SHP77 treated with DMSO at 0.1 percent for 48 hours (cell line): ENCODE results near the gene MYL4.
"Not testable (repeated sequence)": the region's sequence is repeated elsewhere in the genome, so short reads cannot be mapped to it uniquely, and the experiment has no call there.

Experiments used
- DNase-seq: peaks from one replicate; lab custom pipeline; 2025; lab: John Stamatoyannopoulos, UW

Gene MYL4

GRCh38 chr17:47208744-47209488, at the start of gene MYL4:
MYL4 (plus strand) TSS chr17:47209348; CDS start chr17:47209423, 75 bp downstream.
- no peak for DNase-seq

GRCh38 chr17:47162013-47162622, 47.0 kb upstream of the MYL4 start:
- DNase-seq: no peak

GRCh38 chr17:47164263-47164662, 44.9 kb upstream of the MYL4 start:
- DNase-seq: no peak

GRCh38 chr17:47165137-47165536, 44.0 kb upstream of the MYL4 start:
- no peak for DNase-seq

- not testable (repeated sequence) for DNase-seq
Measured at GRCh38 chr17:47166854-47167253, 42.3 kb upstream of the MYL4 start.

- not testable (repeated sequence) for DNase-seq
Measured at GRCh38 chr17:47168896-47169295, 40.3 kb upstream of the MYL4 start.

- DNase-seq: no peak
Measured at GRCh38 chr17:47170710-47171109, 38.4 kb upstream of the MYL4 start.

- no peak for DNase-seq
Measured at GRCh38 chr17:47172696-47173565, 36.2 kb upstream of the MYL4 start.

GRCh38 chr17:47174823-47175222, 34.3 kb upstream of the MYL4 start:
- DNase-seq: not testable (repeated sequence)

GRCh38 chr17:47176389-47176826, 32.7 kb upstream of the MYL4 start:
- no peak for DNase-seq

- no peak for DNase-seq
Measured at GRCh38 chr17:47177261-47177660, 31.9 kb upstream of the MYL4 start.

GRCh38 chr17:47179141-47179540, 30.0 kb upstream of the MYL4 start:
- no peak for DNase-seq

GRCh38 chr17:47180337-47180736, 28.8 kb upstream of the MYL4 start:
- no peak for DNase-seq

- DNase-seq: not testable (repeated sequence)
Measured at GRCh38 chr17:47180988-47181387, 28.2 kb upstream of the MYL4 start.

GRCh38 chr17:47184681-47185080, 24.5 kb upstream of the MYL4 start:
- DNase-seq: no peak

GRCh38 chr17:47188271-47188875, 20.8 kb upstream of the MYL4 start:
- DNase-seq: no peak

- DNase-seq: peak; percentile 99
Measured at GRCh38 chr17:47188876-47189731, 20.0 kb upstream of the MYL4 start, which contains the start of gene CDC27. CDC27 (minus strand) TSS chr17:47189295; CDS start chr17:47189172, 123 bp downstream.

GRCh38 chr17:47189732-47190237, 19.4 kb upstream of the MYL4 start:
- no peak for DNase-seq

- DNase-seq: no peak
Measured at GRCh38 chr17:47190243-47190642, 18.9 kb upstream of the MYL4 start.

GRCh38 chr17:47190770-47191169, 18.4 kb upstream of the MYL4 start:
- no peak for DNase-seq

- DNase-seq: peak; percentile 73
Measured at GRCh38 chr17:47192554-47192953, 16.6 kb upstream of the MYL4 start.
